ENCODE data around the gene MTMR11. TPM values are rescaled to one million over a fixed set of nuclear protein-coding genes. Genes with fewer than 3 reads are reported as not detected.

The MTMR11 gene
- total and polyA plus RNA-seq, 10 of the 15 experiments (the other 5 are each of a cell fraction or from before 2014, with no cell fraction given), result 0.35 to 1.1 (median 0.73) TPM

- Histone ChIP-seq H3K9ac (ENCODE audit: control insufficient read depth, insufficient read depth, low read length) (peak overlapping the region; percentile 93), H4K20me1 (ENCODE audit: control insufficient read depth, insufficient read depth) (no peaks in the 10 kb centered on the region), H2AFZ (ENCODE audit: control insufficient read depth, low read depth, low read length) (peak overlapping the region; percentile 83), H3K4me3 (peak overlapping the region; percentile 99), H3K4me1 (ENCODE audit: control insufficient read depth, insufficient read depth, low read length) (peaks cover 10% of the 10 kb centered on the region), H3K79me2 (ENCODE audit: control insufficient read depth, insufficient read depth, low read length) (peaks cover 28% of the 10 kb centered on the region), H3K4me2 (ENCODE audit: control insufficient read depth, insufficient read depth) (peak overlapping the region; percentile 85), H3K27ac (ENCODE audit: control insufficient read depth, insufficient read depth) (peak overlapping the region; percentile 92), H3K9me3 (replicated peaks; ENCODE audit: control insufficient read depth, insufficient read depth, low read length) (no peaks in the 10 kb centered on the region), H3K27me3 (replicated peaks in 1 of 2; ENCODE audit: control insufficient read depth in 2 of 2, insufficient read depth in 2 of 2, low read length in 1 of 2) (no peaks in the 10 kb centered on the region), H3K36me3 (ENCODE audit: control insufficient read depth in 2 of 2, insufficient read depth in 2 of 2, low read length in 1 of 2) (peaks cover 7 to 11% of the 10 kb centered on the region in 2 experiments)
- 0% methylated on average over 10 of the region's 10 CpGs for WGBS (ENCODE audit: insufficient coverage, insufficient replicate concordance, low lambda C conversion rate, missing lambda C conversion rate)
- TF ChIP-seq BHLHE40 (IDR thresholded peaks at IDR 0.05; ENCODE audit: borderline replicate concordance in 1 of 2, low read depth in 2 of 2, low read length in 1 of 2) (no peak), ETV6 (conservative IDR thresholded peaks at IDR 0.05 in 1 of 2, IDR thresholded peaks at IDR 0.05 in 1 of 2; ENCODE audit: borderline replicate concordance in 1 of 2, low read depth in 1 of 2) (no peak), POLR2AphosphoS2 (IDR thresholded peaks at IDR 0.05; ENCODE audit: low read depth, low read length) (no peak), FOXM1 (IDR thresholded peaks at IDR 0.05; ENCODE audit: low read depth, low read length) (no peak), TARDBP (IDR thresholded peaks at IDR 0.05; ENCODE audit: borderline replicate concordance) (no peak), SRF (IDR thresholded peaks at IDR 0.05; ENCODE audit: low read depth in 2 of 2, low read length in 2 of 2) (no peak), RAD51 (IDR thresholded peaks at IDR 0.05) (no peak), ZNF384 (IDR thresholded peaks at IDR 0.05; ENCODE audit: borderline replicate concordance, low read depth, low read length) (no peak)
- SMC1A ChIA-PET (ENCODE audit: uncharacterized antibody, unreplicated experiment), result interaction anchor here (1.4 kb wide), 1 partner anchor 38 kb away, joined by 3 read pairs; no protein-coding TSS in a partner anchor
- POLR2A ChIA-PET, result no interaction called here
- intact Hi-C loops (cut with micrococcal nuclease; ENCODE audit: unreplicated experiment), result no loop called here
- RAD21 ChIA-PET (ENCODE audit: unreplicated experiment), result no interaction called here
- DNase-seq (ENCODE audit: low read depth, low spot score) (no peak), FAIRE-seq (peak; percentile 57), ATAC-seq (no peak; the same call in 2 of the 3 replicates)
- BruUV-seq (replicated peaks), result no TSS peak
- CTCF ChIA-PET, result no interaction called here
- in situ Hi-C loops (cut with MboI), result no loop called here
Observed at GRCh38 chr1:149927056-149927562, 9.6 kb downstream of the MTMR11 start.

Data from GM12878 (cell line).